ENCODE measurements around the gene TCP11L2. TPM values are rescaled to one million over a fixed set of nuclear protein-coding genes. Genes with fewer than 3 reads are reported as not detected.

TCP11L2 gene
- total and polyA plus RNA-seq, 9 of the 15 experiments (the other 6 are each of a cell fraction or from before 2014, with no cell fraction given): 0.39 to 4.5 (median 1.3) TPM

DNA sequence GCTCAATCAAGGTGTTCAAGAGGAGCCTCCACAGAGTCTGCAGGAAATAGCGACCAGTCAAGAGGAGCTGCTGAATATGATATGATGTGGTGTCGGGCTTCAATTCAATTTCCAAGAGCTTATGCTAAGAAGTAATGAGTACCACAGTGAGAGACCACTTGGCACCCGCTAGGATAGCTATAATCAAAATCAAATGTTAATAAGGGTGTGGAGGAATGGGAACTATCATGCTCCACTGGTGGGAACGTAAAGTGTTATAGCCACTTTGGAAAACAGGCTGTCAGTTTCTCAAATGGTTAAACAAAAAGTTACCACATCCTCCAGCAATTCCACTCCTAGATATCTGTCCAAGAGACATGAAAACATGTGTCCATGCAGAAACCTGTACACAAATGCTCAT, 61.7 kb downstream of the TCP11L2 start:
- H3K36me3 ChIP-seq (ENCODE audit: control insufficient read depth, insufficient read depth, low read length): peaks cover 32% of the 10 kb centered on the region; the same call in 2 of the 3 replicates

DNA sequence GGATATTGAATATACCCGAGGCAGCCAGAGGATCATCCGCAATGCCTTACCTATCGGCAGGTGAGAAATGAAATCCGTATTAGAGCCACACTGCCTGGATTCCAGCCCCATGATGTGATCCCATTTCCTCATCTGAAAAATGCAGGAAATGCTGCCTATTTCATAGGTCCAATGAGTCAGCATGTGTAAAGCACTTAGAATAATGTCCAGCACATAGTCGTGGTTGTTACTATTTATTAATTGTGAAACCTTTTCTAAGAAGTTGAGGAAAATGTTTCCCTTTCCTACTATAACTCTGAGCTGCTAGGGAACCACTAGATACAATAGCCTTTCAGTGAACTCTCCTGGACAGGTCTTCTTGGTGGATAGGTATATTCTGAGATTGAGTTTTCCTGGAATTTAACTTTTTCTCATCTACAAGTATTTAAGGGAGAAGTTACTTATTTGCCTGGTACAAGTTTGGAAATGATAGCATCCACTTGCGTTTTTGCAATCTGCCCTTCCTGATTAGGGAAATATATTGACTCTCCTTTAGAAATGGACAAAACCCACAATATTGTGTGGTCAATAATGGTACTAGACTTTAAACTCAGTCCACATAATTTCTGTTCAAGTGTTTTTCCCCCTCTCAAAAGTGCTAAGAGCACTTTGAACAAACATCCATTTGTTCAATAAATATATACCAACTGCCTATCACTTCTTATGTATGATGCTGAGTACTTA, 67.3 kb downstream of the TCP11L2 start:
- H3K36me3 ChIP-seq (ENCODE audit: control insufficient read depth, insufficient read depth, low read length): peaks cover 47% of the 10 kb centered on the region; the same call in 2 of the 3 replicates
- CTCF ChIA-PET (ENCODE audit: low intra/inter-chr PET ratio): no interaction called here
- no peak overlapping the region for H3K4me3 ChIP-seq
- H3K4me1 ChIP-seq (replicated peaks in 1 of 2; ENCODE audit: control insufficient read depth in 2 of 2, insufficient read depth in 2 of 2, low read length in 2 of 2): no peaks in the 10 kb centered on the region
- H3K27ac ChIP-seq (ENCODE audit: extremely low read depth, low read depth, low read length): no peak overlapping the region
- no peaks in the 10 kb centered on the region for H3K79me2 ChIP-seq (ENCODE audit: control insufficient read depth, insufficient read depth, low read length)
- no peak overlapping the region for H2AFZ ChIP-seq (ENCODE audit: low read depth, low read length)
- H3K9me1 ChIP-seq (ENCODE audit: control insufficient read depth, insufficient read depth, low read length): no peaks in the 10 kb centered on the region
- TF ChIP-seq MAFG (tag; conservative IDR thresholded peaks at IDR 0.05) (0 out of 2 replicates have a peak, but pooled peaks have one; percentile 6), ZNF354B (CRISPR knock-in tag; IDR thresholded peaks at IDR 0.05) (no peak), NFE2 (IDR thresholded peaks at IDR 0.05; ENCODE audit: low read depth) (0 out of 2 replicates have a peak, but pooled peaks have one; percentile 24)
- TF ChIP-seq, protein P1, sequence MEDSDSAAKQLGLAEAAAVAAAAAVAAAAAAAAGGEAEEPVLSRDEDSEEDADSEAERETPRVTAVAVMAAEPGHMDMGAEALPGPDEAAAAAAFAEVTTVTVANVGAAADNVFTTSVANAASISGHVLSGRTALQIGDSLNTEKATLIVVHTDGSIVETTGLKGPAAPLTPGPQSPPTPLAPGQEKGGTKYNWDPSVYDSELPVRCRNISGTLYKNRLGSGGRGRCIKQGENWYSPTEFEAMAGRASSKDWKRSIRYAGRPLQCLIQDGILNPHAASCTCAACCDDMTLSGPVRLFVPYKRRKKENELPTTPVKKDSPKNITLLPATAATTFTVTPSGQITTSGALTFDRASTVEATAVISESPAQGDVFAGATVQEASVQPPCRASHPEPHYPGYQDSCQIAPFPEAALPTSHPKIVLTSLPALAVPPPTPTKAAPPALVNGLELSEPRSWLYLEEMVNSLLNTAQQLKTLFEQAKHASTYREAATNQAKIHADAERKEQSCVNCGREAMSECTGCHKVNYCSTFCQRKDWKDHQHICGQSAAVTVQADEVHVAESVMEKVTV (CRISPR knock-in tag; IDR thresholded peaks at IDR 0.05): no peak
- H3K9me3 ChIP-seq (replicated peaks; ENCODE audit: control insufficient read depth, insufficient read depth, low read depth, low read length): no peaks in the 10 kb centered on the region
- no peaks in the 10 kb centered on the region for H4K20me1 ChIP-seq (replicated peaks; ENCODE audit: control insufficient read depth, insufficient read depth, low read length)
- POLR2A ChIA-PET: interaction anchor here (0.7 kb wide), 1 partner anchor 756 kb away, joined by 3 read pairs; no protein-coding TSS in a partner anchor
- H3K4me2 ChIP-seq (ENCODE audit: insufficient read depth, low read length): no peak overlapping the region
- FAIRE-seq (no peak), ATAC-seq (no peak), DNase-seq (ENCODE audit: extremely low read depth in 1 of 4, low spot score in 3 of 4) (no peak)
- no peaks in the 10 kb centered on the region for H3K27me3 ChIP-seq (ENCODE audit: control insufficient read depth in 2 of 2, insufficient read depth in 2 of 2, low read length in 2 of 2)
- in situ Hi-C loops (cut with MboI): no loop called here
- intact Hi-C loops (cut with micrococcal nuclease): no loop called here
- no peak overlapping the region for H3K9ac ChIP-seq (ENCODE audit: insufficient read depth in 1 of 2, low read depth in 2 of 2, low read length in 2 of 2)
- 74% methylated on average over 6 of the region's 6 CpGs for WGBS (ENCODE audit: insufficient coverage, low coverage, missing lambda C conversion rate)
- no TSS peak for BruUV-seq (replicated peaks)

More for the DNA sequence above, 61.7 kb downstream of the TCP11L2 start:
- in situ Hi-C loops (cut with MboI): no loop called here
- no peak overlapping the region for H3K4me2 ChIP-seq (ENCODE audit: insufficient read depth, low read length)
- BruUV-seq (replicated peaks): no TSS peak
- TF ChIP-seq, protein P2, sequence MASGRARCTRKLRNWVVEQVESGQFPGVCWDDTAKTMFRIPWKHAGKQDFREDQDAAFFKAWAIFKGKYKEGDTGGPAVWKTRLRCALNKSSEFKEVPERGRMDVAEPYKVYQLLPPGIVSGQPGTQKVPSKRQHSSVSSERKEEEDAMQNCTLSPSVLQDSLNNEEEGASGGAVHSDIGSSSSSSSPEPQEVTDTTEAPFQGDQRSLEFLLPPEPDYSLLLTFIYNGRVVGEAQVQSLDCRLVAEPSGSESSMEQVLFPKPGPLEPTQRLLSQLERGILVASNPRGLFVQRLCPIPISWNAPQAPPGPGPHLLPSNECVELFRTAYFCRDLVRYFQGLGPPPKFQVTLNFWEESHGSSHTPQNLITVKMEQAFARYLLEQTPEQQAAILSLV (tag; IDR thresholded peaks at IDR 0.05): no peak
- no peak for TF ChIP-seq MTF1 (CRISPR knock-in tag; IDR thresholded peaks at IDR 0.05; ENCODE audit: borderline replicate concordance)
- no peak for TF ChIP-seq ZNF41 (CRISPR knock-in tag; conservative IDR thresholded peaks at IDR 0.05)
- TF ChIP-seq CHD2 (IDR thresholded peaks at IDR 0.05; ENCODE audit: low read depth, low read length): no peak
- H3K79me2 ChIP-seq (ENCODE audit: control insufficient read depth, insufficient read depth, low read length): peaks cover 31% of the 10 kb centered on the region
- H3K9me1 ChIP-seq (ENCODE audit: control insufficient read depth, insufficient read depth, low read length): no peaks in the 10 kb centered on the region
- ChIA-PET CTCF (ENCODE audit: low intra/inter-chr PET ratio) (no interaction called here), POLR2A (no interaction called here)
- H2AFZ ChIP-seq (ENCODE audit: low read depth, low read length): no peak overlapping the region
- H3K4me1 ChIP-seq (replicated peaks in 1 of 2; ENCODE audit: control insufficient read depth in 2 of 2, insufficient read depth in 2 of 2, low read length in 2 of 2): peaks cover 2 to 8% of the 10 kb centered on the region in 2 experiments; a peak in 4 of 5 replicates
- FAIRE-seq (no peak), ATAC-seq (no peak), DNase-seq (ENCODE audit: extremely low read depth in 1 of 4, low spot score in 3 of 4) (no peak)
- 97% methylated on average over 4 of the region's 4 CpGs for WGBS (ENCODE audit: insufficient coverage, low coverage, missing lambda C conversion rate)
- intact Hi-C loops (cut with micrococcal nuclease): no loop called here
- H4K20me1 ChIP-seq (replicated peaks; ENCODE audit: control insufficient read depth, insufficient read depth, low read length): no peaks in the 10 kb centered on the region
- H3K9ac ChIP-seq (ENCODE audit: insufficient read depth in 1 of 2, low read depth in 2 of 2, low read length in 2 of 2): no peak overlapping the region
- no peak overlapping the region for H3K4me3 ChIP-seq
- H3K9me3 ChIP-seq (replicated peaks; ENCODE audit: control insufficient read depth, insufficient read depth, low read depth, low read length): no peaks in the 10 kb centered on the region
- no peaks in the 10 kb centered on the region for H3K27me3 ChIP-seq (ENCODE audit: control insufficient read depth in 2 of 2, insufficient read depth in 2 of 2, low read length in 2 of 2)
- no peak overlapping the region for H3K27ac ChIP-seq (ENCODE audit: extremely low read depth, low read depth, low read length)
